HG03565 (cell line): ENCODE data around the gene ARL14.
"Not testable (repeated sequence)": the region's sequence is repeated elsewhere in the genome, so short reads cannot be mapped to it uniquely, and the experiment has no call there.

Experiments used
- ATAC-seq: cut with Tn5 transposase; IDR thresholded peaks from one replicate; pipeline ENCODE4 v1.9.1; 2021; ENCODE audit warnings: mild to moderate bottlenecking, moderate library complexity; ENCODE audit not compliant: unreplicated experiment

ARL14 gene

DNA sequence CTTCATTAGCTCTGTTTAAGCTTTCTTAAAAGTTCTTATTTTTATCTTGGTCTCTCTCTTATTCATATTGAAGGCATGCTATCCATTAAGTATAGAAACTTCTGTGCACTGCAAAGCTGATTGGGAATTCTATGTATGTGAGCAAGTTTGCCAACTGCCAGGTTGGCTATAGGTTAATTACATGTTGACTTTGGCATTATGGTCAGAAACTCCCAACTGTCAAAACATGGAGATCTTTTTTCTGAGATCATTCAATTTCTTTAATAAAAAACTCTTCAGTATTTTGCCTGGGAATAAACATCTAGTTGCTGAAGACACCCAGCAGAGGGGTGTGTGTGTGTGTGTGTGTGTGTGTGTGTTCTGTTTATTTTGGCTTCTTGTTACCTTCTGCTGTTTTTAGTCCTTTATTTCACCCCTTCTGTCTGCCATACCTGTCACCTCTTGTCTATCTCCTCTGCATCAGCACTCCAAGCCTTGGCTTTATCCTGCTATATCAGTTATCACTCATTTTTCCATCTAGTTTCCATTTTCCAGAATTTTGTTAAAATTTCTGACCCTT, 1.3 kb upstream of the ARL14 start:
- ATAC-seq: no peak

DNA sequence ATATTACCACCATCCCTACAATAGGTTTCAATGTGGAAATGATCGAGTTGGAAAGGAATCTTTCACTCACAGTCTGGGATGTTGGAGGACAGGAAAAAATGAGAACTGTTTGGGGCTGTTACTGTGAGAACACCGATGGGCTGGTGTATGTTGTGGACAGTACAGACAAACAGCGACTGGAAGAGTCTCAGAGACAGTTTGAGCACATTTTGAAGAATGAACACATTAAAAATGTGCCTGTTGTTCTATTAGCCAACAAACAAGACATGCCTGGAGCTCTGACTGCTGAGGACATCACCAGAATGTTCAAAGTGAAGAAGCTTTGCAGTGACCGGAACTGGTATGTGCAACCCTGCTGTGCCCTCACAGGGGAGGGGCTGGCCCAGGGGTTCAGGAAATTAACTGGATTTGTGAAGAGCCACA, 510 bp downstream of the ARL14 start:
- no peak for ATAC-seq

DNA sequence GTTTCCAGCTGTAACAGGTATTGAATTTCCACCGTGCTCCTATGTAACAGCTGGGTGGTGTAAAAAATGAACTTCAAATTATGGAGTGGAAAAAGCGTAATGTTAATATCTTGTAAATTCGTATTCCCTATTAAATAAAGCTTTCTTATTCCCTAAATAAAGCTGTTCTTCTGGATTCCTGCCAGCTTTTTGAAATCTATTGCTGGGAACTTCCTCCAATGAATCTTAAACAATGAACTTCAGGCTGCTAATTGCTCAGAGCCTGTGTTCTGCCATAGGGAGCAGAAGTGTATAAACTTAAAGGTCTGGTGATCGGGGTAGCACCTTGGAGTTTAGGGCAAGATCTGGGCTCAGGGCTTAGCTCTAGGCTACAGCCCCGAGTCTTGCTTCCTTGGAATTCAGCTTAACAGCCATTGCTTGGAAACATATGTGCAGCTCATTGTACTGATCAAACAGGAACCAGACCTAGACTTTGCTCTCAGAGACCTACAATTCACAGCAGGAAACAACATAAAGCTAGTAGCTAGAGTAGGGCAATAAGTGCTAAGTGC, 1.4 kb downstream of the ARL14 start:
- no peak for ATAC-seq

DNA sequence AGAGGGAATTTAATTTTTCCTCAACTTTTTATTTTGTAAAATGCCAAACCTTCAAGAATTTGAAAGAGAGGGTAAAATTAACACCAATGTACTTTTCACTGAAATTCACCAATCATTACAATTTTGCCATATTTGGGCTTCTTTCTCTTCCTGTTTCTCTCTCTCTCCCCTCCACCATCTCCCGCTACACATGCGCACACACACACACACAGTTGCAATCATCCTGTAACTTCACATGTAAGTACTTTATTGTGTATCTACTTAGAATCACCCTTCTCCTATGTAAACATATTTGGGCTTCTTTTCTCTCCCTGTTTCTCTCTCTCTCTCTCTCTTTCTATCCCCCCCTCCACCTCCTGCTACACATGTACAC, 7.4 kb downstream of the ARL14 start:
- no peak for ATAC-seq

DNA sequence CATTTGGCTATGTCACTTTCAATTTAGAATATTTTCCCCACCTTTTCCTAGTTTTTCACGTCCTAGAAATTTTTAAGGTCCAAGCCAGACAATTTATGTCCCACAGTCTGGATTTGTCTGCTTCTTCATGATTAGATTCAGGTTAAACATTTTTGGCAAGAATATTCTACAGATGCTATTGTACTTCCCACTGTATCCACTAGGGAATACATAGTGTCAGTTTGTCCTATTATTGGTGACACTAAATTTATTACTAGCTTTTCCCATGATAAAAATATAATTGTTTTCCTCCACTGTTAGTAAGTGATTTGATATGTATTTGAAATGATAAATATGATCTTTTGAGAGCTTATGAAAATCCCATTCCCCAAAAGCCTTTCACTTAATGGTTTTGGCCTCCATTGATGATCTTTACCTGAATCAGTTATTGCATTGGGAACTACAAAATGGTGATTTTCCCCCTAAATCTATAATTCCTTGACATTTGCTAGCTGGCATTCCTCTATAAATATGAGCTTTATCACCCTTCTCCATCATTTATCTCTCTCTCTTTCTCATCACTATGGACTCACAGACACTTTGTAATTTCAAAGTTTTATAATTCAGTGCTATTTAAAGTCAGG, 8.3 kb downstream of the ARL14 start:
- no peak for ATAC-seq

DNA sequence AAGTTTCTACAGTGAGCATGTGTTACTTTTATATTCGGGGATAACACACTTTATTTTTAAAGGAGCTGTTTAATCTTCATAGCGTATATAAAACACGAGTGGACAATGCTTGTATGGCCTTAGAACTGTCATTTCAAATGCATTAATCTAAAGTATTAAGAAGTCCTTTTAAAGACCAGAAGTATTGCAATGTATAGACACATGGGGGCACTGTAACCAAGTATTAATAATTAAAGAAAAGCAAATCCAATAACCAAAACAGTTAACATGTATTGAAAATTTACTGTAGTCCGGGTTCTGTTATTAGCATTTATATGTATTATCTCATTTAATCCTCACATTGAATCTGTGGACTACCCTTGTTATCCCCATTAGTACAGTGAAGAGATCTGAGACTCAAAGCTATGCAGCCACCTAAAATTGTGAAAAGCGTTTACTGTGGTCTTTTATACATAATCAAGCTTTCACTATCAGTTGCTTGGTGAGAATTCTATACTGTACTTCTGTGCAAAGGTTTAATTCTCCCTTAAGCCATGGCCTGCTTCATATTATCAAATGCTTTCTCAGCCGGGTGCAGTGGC, 10.1 kb downstream of the ARL14 start:
- ATAC-seq: no peak

DNA sequence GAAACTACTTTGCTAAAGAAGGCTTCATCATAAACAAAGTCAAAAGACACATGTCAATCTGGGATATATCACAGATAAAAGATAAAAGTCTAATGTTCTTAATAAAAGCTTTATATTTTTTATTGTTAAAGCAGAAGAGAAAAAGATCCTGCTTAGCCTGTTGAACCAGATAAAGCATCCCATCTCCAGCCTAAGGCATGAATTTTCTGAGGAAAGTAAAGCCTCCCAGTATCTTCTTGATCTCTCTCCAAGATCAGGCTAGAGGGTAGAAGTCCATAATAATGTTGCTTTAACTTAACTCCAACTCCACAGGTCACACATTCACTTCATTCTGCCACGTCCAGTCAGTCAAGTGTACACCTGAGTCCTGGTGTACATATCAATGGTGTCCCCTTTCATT, 14.2 kb downstream of the ARL14 start:
- no peak for ATAC-seq

DNA sequence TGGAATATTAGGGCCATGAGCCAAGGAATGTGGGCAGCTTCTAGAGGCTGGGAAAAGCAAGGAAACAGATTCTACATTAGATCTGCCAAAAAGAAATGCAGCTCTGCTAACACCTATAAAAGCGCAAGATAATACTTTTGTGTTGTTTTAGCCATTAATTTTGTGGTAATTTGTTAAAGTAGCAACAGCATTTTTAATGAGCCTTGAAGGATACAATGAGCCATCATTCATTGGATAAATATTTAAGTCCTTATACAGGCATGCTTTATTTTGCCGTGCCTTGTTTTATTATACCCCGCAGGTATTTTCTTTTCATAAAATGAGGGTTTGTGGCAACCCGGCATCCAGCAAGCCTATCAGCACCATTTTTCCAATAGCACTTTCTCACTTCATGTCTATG, 15.0 kb downstream of the ARL14 start:
- no peak for ATAC-seq

DNA sequence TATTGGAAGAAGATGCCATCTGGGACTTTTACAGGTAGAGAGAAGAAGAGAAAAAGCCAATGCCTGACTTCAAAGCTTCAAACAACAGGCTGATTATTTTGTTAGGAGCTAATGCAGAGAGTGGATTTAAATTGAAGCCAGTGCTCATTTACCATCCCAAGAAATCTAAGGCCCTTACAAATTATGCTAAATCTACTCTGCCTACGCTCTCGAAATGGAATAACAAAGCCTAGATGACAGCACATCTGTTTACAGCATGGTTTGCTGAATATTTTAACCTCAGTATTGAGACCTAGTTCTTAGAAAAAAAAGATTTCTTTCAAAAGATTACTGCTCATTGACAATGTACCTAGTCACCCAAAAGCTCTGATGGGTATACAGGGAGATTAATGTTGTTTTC, 16.2 kb downstream of the ARL14 start:
- no peak for ATAC-seq

DNA sequence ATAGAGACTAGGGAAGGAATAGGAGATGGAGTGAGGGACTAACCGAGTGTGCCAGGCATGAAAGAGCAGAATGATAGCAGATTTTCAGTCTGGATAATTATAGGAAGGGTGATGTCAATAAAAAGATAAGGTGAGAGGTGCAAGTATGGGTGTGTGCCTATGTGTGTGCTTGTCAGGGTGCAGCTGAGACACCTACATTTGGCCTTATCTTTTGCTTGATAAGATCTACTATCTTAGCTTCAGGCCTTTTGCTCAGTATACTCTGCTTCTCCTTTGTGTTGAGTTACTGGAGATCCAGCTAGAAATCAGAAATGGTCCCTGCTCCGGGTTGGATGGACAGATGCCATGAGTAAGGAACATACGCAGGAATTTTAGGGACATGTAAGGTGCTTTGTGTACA, 17.4 kb downstream of the ARL14 start:
- no peak for ATAC-seq

DNA sequence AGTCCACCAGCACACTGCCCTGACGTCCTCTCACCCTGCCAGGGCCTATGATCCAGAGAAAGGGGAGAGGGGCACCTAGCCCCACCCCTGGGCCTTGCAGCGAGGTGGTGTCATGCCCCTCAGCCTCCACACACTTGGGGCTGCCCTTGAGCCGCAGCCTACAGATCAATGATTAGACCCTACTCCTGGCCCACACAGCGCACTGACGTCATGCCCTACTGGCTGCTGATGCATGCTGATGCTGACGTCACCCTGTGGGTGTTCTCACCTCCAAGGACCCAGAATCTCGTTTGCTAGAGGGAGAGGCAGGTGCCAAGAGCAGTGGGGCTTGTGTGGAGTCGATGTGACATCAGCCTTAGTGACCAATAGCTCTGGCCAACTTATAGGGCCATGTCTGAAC, 18.0 kb downstream of the ARL14 start:
- no peak for ATAC-seq

DNA sequence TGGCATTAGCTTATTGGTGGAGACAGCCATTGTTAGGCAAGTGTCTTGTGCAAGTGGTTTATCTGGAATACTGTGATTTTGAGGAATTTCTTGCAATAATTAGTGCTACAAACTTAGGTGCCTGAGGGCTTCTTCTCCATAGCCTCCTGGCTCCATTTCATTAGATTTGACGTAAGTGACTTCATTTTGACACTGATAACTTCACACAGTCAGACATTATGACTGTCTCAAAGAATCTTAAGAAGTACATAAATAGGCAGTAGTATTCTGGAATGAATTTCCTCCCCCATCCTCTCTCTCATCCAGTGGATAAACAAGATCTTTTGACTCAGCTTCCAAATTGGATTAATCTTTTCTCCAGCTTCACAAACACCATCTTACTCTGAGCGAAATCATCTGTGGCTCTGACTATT, 19.0 kb downstream of the ARL14 start:
- no peak for ATAC-seq

DNA sequence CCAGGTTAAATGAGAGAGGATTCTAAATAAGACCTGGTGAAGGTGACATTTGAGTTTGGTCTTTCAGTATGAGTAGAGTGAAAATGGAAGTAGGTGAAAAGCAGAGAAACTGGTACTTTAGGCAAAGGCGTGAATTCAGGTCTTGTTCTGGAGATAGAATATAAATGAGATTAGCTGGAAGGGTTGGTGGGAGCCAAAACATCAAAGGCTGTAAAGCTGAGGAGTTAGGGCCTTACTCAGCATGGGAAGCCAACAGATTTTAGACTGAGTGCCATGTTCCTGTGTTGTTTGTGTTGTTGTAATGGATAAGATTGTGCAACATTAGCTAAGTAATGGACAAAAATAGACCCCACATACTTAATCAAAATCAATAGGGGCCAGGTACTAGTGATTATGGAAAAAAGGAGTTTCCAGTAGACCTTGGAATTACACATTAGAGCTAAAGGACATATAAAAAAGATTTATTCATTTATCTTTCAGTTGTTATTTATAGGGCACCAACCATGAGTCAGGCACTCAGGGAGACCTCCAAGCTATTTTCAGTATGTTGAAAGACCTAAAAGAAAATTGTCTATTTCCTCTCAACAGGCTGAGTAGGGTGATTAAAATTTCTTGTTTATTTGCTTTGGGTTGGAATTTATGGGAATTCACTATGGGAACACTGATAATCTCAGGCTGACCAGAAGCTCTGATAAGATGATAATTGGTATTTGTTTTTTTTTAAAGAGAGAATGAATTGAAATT, 20.8 kb downstream of the ARL14 start:
- peak; percentile 78 for ATAC-seq

DNA sequence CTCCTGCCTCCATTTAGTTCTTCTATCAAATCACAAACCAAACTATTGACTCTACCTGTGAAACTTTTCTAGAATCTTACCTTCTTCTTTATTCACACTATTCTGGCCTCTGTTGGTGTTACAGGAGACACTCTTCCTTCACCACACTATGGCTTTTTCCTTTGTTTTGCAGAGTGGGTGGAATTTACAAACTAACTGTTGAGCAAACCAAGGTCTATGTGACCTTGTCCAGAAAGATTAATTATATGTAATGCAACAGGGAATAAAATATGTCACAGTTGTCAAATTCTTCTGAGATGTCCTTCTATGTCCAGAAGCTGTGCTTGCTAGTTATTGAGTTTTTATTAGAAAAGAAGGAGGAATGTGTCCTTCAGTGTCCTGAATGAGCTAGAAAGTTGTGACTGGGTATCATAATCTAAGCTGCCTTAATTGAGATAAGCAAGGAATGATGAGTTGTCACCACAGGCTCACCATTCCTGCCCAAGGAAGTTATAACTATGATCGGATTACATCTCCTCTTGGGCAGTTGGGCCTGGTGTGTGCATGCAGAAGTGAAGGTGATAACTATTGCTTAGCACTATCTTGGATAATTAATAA, 21.7 kb downstream of the ARL14 start:
- no peak for ATAC-seq

DNA sequence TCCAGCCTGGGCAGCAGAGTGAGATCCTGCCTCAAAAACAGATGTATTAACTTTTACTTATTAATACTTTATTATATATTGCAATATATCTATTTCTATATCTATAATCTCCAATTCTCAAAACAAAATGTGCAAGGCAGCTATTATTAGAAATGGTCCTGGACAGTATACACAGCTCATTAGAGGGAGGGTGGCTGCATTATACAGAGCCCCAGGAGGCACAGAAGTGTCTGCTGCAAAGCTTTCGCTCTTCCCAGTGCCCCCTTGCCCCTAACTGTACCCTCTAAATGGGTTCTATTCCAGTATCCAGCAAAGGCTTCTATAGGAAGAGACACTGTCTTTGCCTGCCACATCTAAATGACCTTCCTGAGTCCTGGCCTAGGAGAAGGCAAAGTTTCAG, 24.5 kb downstream of the ARL14 start:
- no peak for ATAC-seq

DNA sequence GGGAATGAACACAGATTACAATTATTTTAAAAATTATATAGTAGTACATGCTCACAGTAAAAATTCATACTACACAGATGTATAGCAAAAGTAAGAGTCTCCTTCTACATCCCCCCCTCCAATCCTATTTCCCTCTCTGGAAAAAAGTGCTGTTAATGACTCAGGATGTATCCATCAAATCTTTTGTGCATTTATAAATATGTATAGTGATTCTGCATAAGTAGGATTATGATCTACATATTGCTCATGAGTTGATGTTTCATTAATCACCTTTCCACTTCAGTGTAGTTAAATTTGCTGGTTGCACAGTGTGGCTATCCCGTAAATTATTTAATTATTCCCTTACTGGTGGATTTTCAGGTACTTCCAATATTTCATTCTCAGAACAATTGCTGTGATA, 25.3 kb downstream of the ARL14 start:
- no peak for ATAC-seq

DNA sequence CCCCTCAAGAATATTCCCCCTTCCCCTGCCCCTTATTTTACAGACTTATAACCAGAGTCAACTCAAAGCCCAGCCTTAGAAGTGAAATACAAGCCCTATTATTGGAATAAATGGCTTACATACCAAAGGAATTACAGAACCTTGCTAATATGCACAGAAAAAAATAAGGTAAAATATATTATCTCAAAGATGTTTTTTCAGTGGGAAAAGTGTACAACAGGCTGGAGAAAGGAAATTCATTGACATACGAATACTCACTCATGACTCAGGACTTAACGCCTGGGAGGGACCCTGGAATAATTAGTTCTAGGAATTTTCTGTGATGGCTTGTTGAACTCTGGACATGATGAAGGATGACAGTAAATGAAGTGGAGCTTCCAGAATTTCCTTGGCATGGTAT, 27.0 kb downstream of the ARL14 start:
- ATAC-seq: no peak

DNA sequence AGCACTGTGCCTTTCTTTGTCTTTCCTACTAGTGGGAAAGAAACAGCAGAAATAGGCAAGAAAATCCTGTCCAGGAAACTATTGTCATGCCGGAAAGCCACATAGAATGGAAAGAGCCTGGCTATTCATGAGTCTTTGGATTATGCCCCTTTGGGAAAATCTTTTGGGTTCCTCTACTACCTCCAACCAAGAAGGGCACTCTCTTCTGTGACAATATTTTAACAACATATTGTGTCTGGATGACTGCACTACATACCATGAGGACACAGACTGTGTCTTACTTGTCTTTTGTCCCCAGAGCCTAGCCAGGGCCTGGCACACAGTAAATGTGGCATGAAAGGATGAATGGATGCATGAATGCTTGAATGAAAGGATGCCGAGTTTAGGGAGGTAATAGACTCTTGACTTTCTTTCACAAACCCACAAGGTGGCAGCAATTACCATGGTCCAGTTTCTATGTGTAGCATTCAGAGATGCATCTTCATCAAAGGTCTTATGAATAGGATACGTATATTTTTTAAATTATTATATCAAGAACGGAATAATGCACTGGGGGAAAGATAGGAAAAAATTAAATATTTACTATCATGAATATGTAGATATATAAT, 30.3 kb downstream of the ARL14 start:
- ATAC-seq: no peak

DNA sequence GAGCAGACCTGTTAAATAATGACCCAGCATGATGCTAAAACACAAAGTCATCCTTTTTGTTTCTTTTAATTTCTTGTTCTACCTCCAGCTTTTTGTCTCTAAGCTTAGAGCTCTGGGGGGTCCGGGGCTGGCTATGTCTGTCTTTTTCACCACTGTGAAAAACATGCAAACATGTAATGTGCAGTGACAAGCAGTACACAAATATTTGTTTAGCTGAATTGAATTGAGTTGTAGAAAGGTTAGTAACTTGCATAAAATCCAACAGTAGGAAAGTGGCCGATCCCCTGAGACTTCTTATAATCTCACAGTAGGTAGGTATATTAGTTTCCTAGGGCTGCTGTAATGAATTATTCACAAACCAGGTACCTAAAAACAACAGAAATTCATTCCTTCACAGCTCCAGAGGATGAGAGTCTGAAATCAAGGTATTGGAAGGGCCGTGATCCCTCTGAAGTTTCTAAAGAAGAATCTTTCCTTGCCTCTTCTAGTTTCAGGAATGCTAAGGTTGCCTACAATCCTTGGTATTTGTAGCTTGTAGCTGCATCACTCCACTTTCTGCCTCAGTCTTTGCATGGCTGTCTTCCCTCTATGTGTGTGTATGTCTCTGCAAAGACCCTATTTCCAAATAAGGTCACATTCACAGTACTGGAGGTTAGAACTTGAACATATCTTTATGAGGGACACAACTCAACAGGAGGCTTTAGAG, 32.7 kb downstream of the ARL14 start:
- ATAC-seq: no peak

DNA sequence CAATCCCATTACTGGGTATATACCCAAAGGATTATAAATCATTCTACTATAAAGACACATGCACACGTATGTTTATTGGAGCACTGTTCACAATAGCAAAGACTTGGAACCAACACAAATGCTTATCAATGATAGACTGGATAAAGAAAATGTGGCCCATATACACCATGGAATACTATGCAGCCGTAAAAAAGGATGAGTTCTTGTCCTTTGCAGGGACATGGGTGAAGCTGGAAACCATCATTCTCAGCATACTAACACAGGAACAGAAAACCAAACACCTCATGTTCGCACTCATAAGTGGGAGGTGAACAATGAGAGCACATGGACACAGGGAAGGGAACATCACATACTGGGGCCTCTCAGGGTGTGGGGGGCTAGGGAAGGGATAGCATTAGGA, 36.2 kb downstream of the ARL14 start:
- not testable (repeated sequence) for ATAC-seq
